PFSK-1 (cell line): Measurements from ENCODE around the gene SORCS1.

Source experiments
- FOXP2 ChIP-seq: optimal IDR thresholded peaks from 2 replicates; pipeline ENCODE3; 2011; ENCODE audit warnings: borderline replicate concordance, control low read depth, inconsistent platforms; ENCODE audit not compliant: insufficient read depth; ENCODE audit errors: extremely low read length, extremely low read depth
- POLR2AphosphoS5 ChIP-seq: IDR thresholded peaks from 2 replicates; pipeline ENCODE4 v1.6.1; 2012; ENCODE audit warnings: low read depth, mild to moderate bottlenecking, control low read depth, low read length, moderate library complexity
- REST ChIP-seq, 2 experiments: IDR thresholded peaks; 2 replicates each; pipeline versions ENCODE4 v1.6.1 to v1.8.0; 2011 to 2012; ENCODE audit warnings: low read depth in 2 of 2, low read length in 2 of 2, control low read depth in 1 of 2, inconsistent platforms in 1 of 2, mild to moderate bottlenecking in 1 of 2, moderate library complexity in 1 of 2; ENCODE audit not compliant: insufficient read depth in 1 of 2
- SIN3A ChIP-seq: IDR thresholded peaks from 2 replicates; pipeline ENCODE4 v1.6.1; 2012; ENCODE audit warnings: mild to moderate bottlenecking, low read length, moderate library complexity, borderline replicate concordance; ENCODE audit not compliant: insufficient read depth
- TAF1 ChIP-seq: IDR thresholded peaks from 2 replicates; pipeline ENCODE4 v1.6.1; 2012; ENCODE audit warnings: low read length, control low read depth, borderline replicate concordance; ENCODE audit not compliant: insufficient read depth

Gene SORCS1

GRCh38 chr10:106980495-106981451, 183.7 kb downstream of the SORCS1 start:
- TF ChIP-seq REST (IDR thresholded peaks at IDR 0.05; ENCODE audit: insufficient read depth in 1 of 2, low read depth in 2 of 2, low read length in 2 of 2) = no peak
- no peak for TF ChIP-seq SIN3A
- no peak for TF ChIP-seq POLR2AphosphoS5
- no peak for TF ChIP-seq TAF1
- no peak for TF ChIP-seq FOXP2

- TF ChIP-seq FOXP2 = no peak
- TF ChIP-seq TAF1 = no peak
- TF ChIP-seq SIN3A = no peak
- no peak for TF ChIP-seq POLR2AphosphoS5
- TF ChIP-seq REST (IDR thresholded peaks at IDR 0.05; ENCODE audit: insufficient read depth in 1 of 2, low read depth in 2 of 2, low read length in 2 of 2) = no peak
Measured at GRCh38 chr10:106978756-106979155, 185.8 kb downstream of the SORCS1 start.

- TF ChIP-seq SIN3A (no peak), POLR2AphosphoS5 (no peak), REST (IDR thresholded peaks at IDR 0.05; ENCODE audit: insufficient read depth in 1 of 2, low read depth in 2 of 2, low read length in 2 of 2) (no peak), TAF1 (no peak), FOXP2 (no peak)
Measured at GRCh38 chr10:106973716-106974115, 190.8 kb downstream of the SORCS1 start.

- TF ChIP-seq TAF1 (no peak), FOXP2 (no peak), POLR2AphosphoS5 (no peak), SIN3A (no peak), REST (IDR thresholded peaks at IDR 0.05; ENCODE audit: insufficient read depth in 1 of 2, low read depth in 2 of 2, low read length in 2 of 2) (no peak)
Measured at GRCh38 chr10:106973288-106973687, 191.2 kb downstream of the SORCS1 start.
